B cell (primary cell): ENCODE results near the gene ZER1. TPM values are rescaled to one million over a fixed set of nuclear protein-coding genes. Genes with fewer than 3 reads are reported as not detected.

Experiments used
- ATAC-seq: fragments of 200-7000 bp; cut with Tn5 transposase; one replicate; pipeline ENCODE4 v1.10.0; 2021; ENCODE audit warnings: low read depth, mild to moderate bottlenecking, moderate number of reproducible peaks, moderate library complexity
- CTCF ChIA-PET: fragments of 350-600 bp; sonication (Branson Sonifier 250); formaldehyde crosslinking; loops from one replicate; lab custom pipeline; 2021; ENCODE audit warnings: antibody characterized with exemption, inconsistent platforms; lab: Charles Lee
- POLR2A ChIA-PET: fragments of 350-600 bp; sonication (Branson Sonifier 250); formaldehyde crosslinking; loops from one replicate; lab custom pipeline; 2021; ENCODE audit warnings: antibody characterized with exemption; lab: Charles Lee
- DNase-seq: peaks from one replicate; pipeline ENCODE4 v3.0.0; 2013
- H2AFZ ChIP-seq: 2 replicates; pipeline ENCODE4 v1.6.1; 2012; ENCODE audit warnings: mild to moderate bottlenecking, low read depth, low read length; ENCODE audit not compliant: insufficient read depth, poor library complexity, severe bottlenecking
- H3K27ac ChIP-seq, 2 donors: 1 replicate in 1 of 2; 2 replicates in 1 of 2; pipeline ENCODE4 v1.5.1; 2012 to 2013; ENCODE audit warnings: low read length in 2 of 2, mild to moderate bottlenecking in 2 of 2, moderate library complexity in 1 of 2
- H3K27me3 ChIP-seq, 4 experiments: fragments of 200-600 bp in 1 of 4; sonication (generic) in 1 of 4; replicated peaks in 1 of 4; 1 replicate in 2 of 4; 2 replicates in 2 of 4; pipeline versions ENCODE4 v1.6.1 to v1.7.0; 2013 to 2016; ENCODE audit warnings: low read length in 3 of 4, mild to moderate bottlenecking in 2 of 4, mixed read lengths in 1 of 4, moderate library complexity in 1 of 4; ENCODE audit not compliant: insufficient read depth in 4 of 4, control insufficient read depth in 3 of 4; ENCODE audit errors: control extremely low read depth in 1 of 4
- H3K36me3 ChIP-seq, 2 experiments: replicated peaks in 1 of 2; 1 replicate in 1 of 2; 2 replicates in 1 of 2; pipeline versions ENCODE4 v1.6.1 to v1.7.1; 2013; ENCODE audit warnings: low read length in 1 of 2; ENCODE audit not compliant: insufficient read depth in 2 of 2, control insufficient read depth in 1 of 2; ENCODE audit errors: control extremely low read depth in 1 of 2, extremely low read depth in 1 of 2
- H3K4me1 ChIP-seq, 2 donors: fragments of 200-600 bp in 1 of 2; sonication (generic) in 1 of 2; 1 replicate in 1 of 2; 2 replicates in 1 of 2; pipeline versions ENCODE4 v1.5.1 to v1.6.1; 2013 to 2017; ENCODE audit warnings: low read length in 2 of 2; ENCODE audit not compliant: control insufficient read depth in 2 of 2, insufficient read depth in 2 of 2
- H3K4me2 ChIP-seq: replicated peaks from 2 replicates; pipeline ENCODE3; 2012; ENCODE audit warnings: mild to moderate bottlenecking, low read depth, low read length; ENCODE audit not compliant: poor library complexity, severe bottlenecking
- H3K4me3 ChIP-seq, 5 experiments: fragments of 200-600 bp in 1 of 5; sonication (generic) in 1 of 5; 1 replicate in 3 of 5; 2 replicates in 2 of 5; pipeline versions ENCODE4 v1.5.1 to v1.7.0; 2011 to 2016; ENCODE audit warnings: low read length in 4 of 5, mild to moderate bottlenecking in 4 of 5, low read depth in 2 of 5, control low read depth in 1 of 5, moderate library complexity in 1 of 5; ENCODE audit not compliant: insufficient read depth in 1 of 5; ENCODE audit errors: control extremely low read depth in 1 of 5, extremely low read depth in 1 of 5
- H3K79me2 ChIP-seq: fragments of 200-600 bp; sonication (generic); one replicate; pipeline ENCODE4 v1.6.0; 2016; ENCODE audit warnings: low read length; ENCODE audit not compliant: control insufficient read depth, insufficient read depth
- H3K9ac ChIP-seq: fragments of 200-600 bp; sonication (generic); 2 replicates; pipeline ENCODE4 v1.6.1; 2017; ENCODE audit warnings: mild to moderate bottlenecking, low read length, moderate library complexity
- H3K9me3 ChIP-seq, 3 donors: one replicate each; pipeline versions ENCODE4 v1.6.1 to v1.7.1; 2013; ENCODE audit warnings: low read length in 2 of 3; ENCODE audit not compliant: control insufficient read depth in 2 of 3, insufficient read depth in 1 of 3; ENCODE audit errors: control extremely low read depth in 1 of 3
- H4K20me1 ChIP-seq: 2 replicates; pipeline ENCODE4 v1.6.0; 2012; ENCODE audit warnings: mild to moderate bottlenecking, low read length; ENCODE audit not compliant: insufficient read depth, control insufficient read depth, poor library complexity, severe bottlenecking
- H3K27ac Mint-ChIP-seq: one replicate; pipeline ENCODE4 v1.8.0; 2021; ENCODE audit warnings: mixed read lengths
- H3K27me3 Mint-ChIP-seq: one replicate; pipeline ENCODE4 v1.8.0; 2021; ENCODE audit warnings: mixed read lengths
- H3K4me1 Mint-ChIP-seq: one replicate; pipeline ENCODE4 v1.8.0; 2021; ENCODE audit warnings: mixed read lengths
- H3K4me3 Mint-ChIP-seq: one replicate; pipeline ENCODE4 v1.8.0; 2021; ENCODE audit warnings: mixed read lengths
- H3K9me3 Mint-ChIP-seq: one replicate; pipeline ENCODE4 v1.8.0; 2022; ENCODE audit warnings: mixed read lengths; ENCODE audit not compliant: insufficient read depth
- EZH2 ChIP-seq: IDR thresholded peaks from 2 replicates; pipeline ENCODE4 v1.6.1; 2012; ENCODE audit warnings: borderline replicate concordance, low read depth, mild to moderate bottlenecking, moderate library complexity, low read length; ENCODE audit not compliant: insufficient read depth, poor library complexity, severe bottlenecking
- WGBS: methylation state at CpG from one replicate; pipeline ENCODE4 v1.1.5; 2013; ENCODE audit warnings: missing lambda C conversion rate; ENCODE audit not compliant: insufficient coverage; 5-methylcytosine and 5-hydroxymethylcytosine counted together
- intact Hi-C: fragments of 100-400 bp; cut with micrococcal nuclease; formaldehyde crosslinking; loops from one replicate; pipeline ENCODE4 v1.10.0; 2022
- polyA plus RNA-seq: library from polyadenylated mRNA; depleted of rRNA; stranded (reverse); fragments of >200 nt; gene quantifications from 2 replicates; pipeline ENCODE4 v1.2.3, GENCODE V29; 2012
- total RNA-seq, 2 donors: library from RNA; stranded (reverse); fragments of 120-200 nt in 1 of 2; gene quantifications; 1 replicate in 1 of 2; 2 replicates in 1 of 2; pipeline versions ENCODE4 v1.2.3 to v1.2.4, GENCODE V29; 2013 to 2022
- TF ChIP-seq, protein P1 (sequence below): fragments of 200-600 bp; IDR thresholded peaks from one replicate; pipeline ENCODE4 v1.8.0; 2022; ENCODE audit warnings: antibody characterized with exemption, mild to moderate bottlenecking

ZER1 gene
- total and polyA plus RNA-seq, 2 donors (not counting 1 experiment from before 2014, with no cell fraction given), result 26.9 to 42.2 TPM

DNA sequence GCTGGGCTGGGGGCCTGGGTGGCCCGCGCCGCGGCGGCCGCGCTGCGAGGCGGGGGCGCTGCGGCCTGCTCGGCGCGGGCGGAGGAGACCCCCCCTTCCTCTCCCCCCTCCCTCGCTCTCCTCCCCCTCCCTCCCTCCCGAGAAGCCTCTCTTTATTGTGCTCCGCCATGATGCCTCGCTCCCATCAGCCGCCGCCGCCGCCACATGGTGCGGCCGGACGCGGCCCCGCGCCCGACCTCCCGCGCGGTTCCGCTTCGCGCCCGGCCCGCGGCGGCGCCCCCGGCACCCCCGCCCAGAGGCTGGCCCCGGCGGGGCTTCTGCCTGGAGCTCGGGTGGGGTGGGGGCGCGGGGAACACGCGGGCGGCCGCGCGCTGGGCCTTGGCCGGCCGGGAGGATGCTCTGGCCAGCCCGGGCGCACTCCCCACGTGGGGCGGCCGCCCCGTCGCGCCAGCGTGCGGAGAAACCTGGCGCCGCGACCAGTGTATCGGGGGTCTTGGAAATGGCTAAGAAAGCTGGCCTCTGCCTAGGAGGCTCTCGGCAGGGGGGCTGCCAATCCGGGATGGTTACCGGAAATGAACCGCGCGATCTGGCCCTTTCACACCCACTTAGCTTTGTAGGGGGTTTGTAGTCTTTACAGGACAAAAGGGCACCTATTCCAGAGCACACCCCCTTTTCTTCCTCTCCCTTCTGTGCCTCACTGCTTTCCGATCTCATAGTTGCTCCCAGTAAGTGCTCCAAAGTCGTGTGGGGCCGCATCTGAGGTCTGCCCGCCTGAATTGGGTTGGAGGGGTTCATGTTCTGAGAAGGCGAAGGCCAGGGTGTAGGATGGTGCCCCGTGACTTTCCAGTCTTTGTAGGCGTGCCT, 81.7 kb downstream of the ZER1 start:
- POLR2A ChIA-PET, result interaction anchor here (0.6 to 1.9 kb wide), 8 partner anchors 8 to 836 kb away, joined by 3 to 6 read pairs (median 4); partner anchors contain the start of genes DYNC2I2, ENDOG, ENG and ZDHHC12
- peaks cover 14 to 38% of the 10 kb centered on the region in 2 experiments for H3K36me3 ChIP-seq
- no peaks in the 10 kb centered on the region for H3K27me3 ChIP-seq
- H3K4me1 Mint-ChIP-seq, result peaks cover 50% of the 10 kb centered on the region
- H3K4me3 Mint-ChIP-seq, result peak overlapping the region; percentile 98
- H3K4me3 ChIP-seq, result peak overlapping the region; percentile 54 to 84 (median 77)
- no peaks in the 10 kb centered on the region for H3K9me3 Mint-ChIP-seq
- peaks cover 41 to 50% of the 10 kb centered on the region in 2 donors for H3K4me1 ChIP-seq
- CTCF ChIA-PET, result interaction anchor here (1.3 to 4.3 kb wide), 5 partner anchors 12 to 239 kb away, joined by 3 to 13 read pairs (median 4); partner anchors contain the start of genes PKN3 and ZDHHC12
- peak overlapping the region; percentile 77 for H3K9ac ChIP-seq
- peak overlapping the region; percentile 37 for H2AFZ ChIP-seq
- DNase-seq, result peak; percentile 74
- peak overlapping the region; percentile 85 for H3K4me2 ChIP-seq
- peaks cover 32% of the 10 kb centered on the region for H4K20me1 ChIP-seq
- no peaks in the 10 kb centered on the region for H3K9me3 ChIP-seq
- intact Hi-C loops, result loop anchor here (1.0 to 5.0 kb wide), 8 partner anchors 34 to 233 kb away; partner anchors contain the start of genes DYNC2I2, ENDOG, ODF2 and SPOUT1
- peak; percentile 7 for ATAC-seq
- peaks cover 70% of the 10 kb centered on the region for H3K79me2 ChIP-seq
- H3K27ac ChIP-seq, result peak overlapping the region; percentile 15 to 75
- no peaks in the 10 kb centered on the region for H3K27me3 Mint-ChIP-seq
- TF ChIP-seq EZH2, result no peak
- TF ChIP-seq, protein P1, sequence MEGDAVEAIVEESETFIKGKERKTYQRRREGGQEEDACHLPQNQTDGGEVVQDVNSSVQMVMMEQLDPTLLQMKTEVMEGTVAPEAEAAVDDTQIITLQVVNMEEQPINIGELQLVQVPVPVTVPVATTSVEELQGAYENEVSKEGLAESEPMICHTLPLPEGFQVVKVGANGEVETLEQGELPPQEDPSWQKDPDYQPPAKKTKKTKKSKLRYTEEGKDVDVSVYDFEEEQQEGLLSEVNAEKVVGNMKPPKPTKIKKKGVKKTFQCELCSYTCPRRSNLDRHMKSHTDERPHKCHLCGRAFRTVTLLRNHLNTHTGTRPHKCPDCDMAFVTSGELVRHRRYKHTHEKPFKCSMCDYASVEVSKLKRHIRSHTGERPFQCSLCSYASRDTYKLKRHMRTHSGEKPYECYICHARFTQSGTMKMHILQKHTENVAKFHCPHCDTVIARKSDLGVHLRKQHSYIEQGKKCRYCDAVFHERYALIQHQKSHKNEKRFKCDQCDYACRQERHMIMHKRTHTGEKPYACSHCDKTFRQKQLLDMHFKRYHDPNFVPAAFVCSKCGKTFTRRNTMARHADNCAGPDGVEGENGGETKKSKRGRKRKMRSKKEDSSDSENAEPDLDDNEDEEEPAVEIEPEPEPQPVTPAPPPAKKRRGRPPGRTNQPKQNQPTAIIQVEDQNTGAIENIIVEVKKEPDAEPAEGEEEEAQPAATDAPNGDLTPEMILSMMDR, result no peak
- under 1% methylated on average over 74 of the region's 83 CpGs for WGBS
- peak overlapping the region; percentile 96 for H3K27ac Mint-ChIP-seq
